Subcutaneous abdominal adipose tissue (tissue), 5 donors: ENCODE results near the gene RBL1.
"Not testable (repeated sequence)": the region's sequence is repeated elsewhere in the genome, so short reads cannot be mapped to it uniquely, and the experiment has no call there.

Source experiments
- H3K27ac ChIP-seq: one replicate; pipeline ENCODE4 v1.7.0; 2013; ENCODE audit warnings: low read depth, mild to moderate bottlenecking, inconsistent platforms, low read length, moderate library complexity
- H3K27me3 ChIP-seq, 5 donors: one replicate each; pipeline ENCODE4 v1.7.0; 2013; ENCODE audit warnings: low read length in 5 of 5, inconsistent platforms in 1 of 5; ENCODE audit not compliant: control insufficient read depth in 5 of 5, insufficient read depth in 4 of 5
- H3K36me3 ChIP-seq, 5 donors: one replicate each; pipeline ENCODE4 v1.7.0; 2013; ENCODE audit warnings: low read length in 5 of 5; ENCODE audit not compliant: control insufficient read depth in 5 of 5, insufficient read depth in 5 of 5
- H3K4me1 ChIP-seq, 5 donors: one replicate each; pipeline ENCODE4 v1.7.0; 2013; ENCODE audit warnings: low read length in 5 of 5, mild to moderate bottlenecking in 3 of 5, moderate library complexity in 1 of 5; ENCODE audit not compliant: control insufficient read depth in 5 of 5, insufficient read depth in 5 of 5
- H3K4me3 ChIP-seq, 5 donors: one replicate each; pipeline ENCODE4 v1.7.0; 2013; ENCODE audit warnings: low read length in 5 of 5, low read depth in 1 of 5
- H3K9ac ChIP-seq, 5 donors: one replicate each; pipeline ENCODE4 v1.7.0; 2013; ENCODE audit warnings: low read length in 5 of 5, mild to moderate bottlenecking in 4 of 5, moderate library complexity in 3 of 5
- H3K9me3 ChIP-seq, 5 donors: one replicate each; pipeline ENCODE4 v1.7.0; 2013; ENCODE audit warnings: low read length in 5 of 5; ENCODE audit not compliant: control insufficient read depth in 5 of 5
- donor health status: healthy.
- donor health status: healthy.
- donor health status: healthy.
- donor health status: healthy.
- donor health status: healthy.

The RBL1 gene

DNA sequence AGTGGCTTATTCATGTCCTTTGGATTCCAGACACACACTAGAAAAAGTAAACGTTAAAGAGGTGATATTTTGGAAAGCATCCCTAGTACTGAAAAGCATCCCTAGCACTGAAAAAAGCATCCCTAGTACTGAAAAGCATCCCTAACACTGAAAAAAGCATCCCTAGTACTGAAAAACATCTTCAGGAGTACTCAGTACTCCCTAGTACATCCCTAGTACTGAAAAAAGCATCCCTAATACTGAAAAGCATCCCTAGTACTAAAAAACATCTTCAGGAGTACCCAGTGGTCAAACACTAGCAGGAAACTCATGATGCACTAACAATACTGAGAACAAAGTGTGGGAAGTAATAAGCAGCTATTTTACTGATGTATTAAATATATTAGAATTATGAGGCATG, 98.7 kb downstream of the RBL1 start:
- Histone ChIP-seq H3K4me1 (no peaks in the 10 kb centered on the region), H3K36me3 (peaks cover 0 to 4% (median 0%) of the 10 kb centered on the region in 5 donors), H3K9me3 (peaks cover 0 to 7% (median 0%) of the 10 kb centered on the region in 5 donors), H3K4me3 (no peak overlapping the region), H3K27ac (no peak overlapping the region), H3K27me3 (no peaks in the 10 kb centered on the region), H3K9ac (no peak overlapping the region)

DNA sequence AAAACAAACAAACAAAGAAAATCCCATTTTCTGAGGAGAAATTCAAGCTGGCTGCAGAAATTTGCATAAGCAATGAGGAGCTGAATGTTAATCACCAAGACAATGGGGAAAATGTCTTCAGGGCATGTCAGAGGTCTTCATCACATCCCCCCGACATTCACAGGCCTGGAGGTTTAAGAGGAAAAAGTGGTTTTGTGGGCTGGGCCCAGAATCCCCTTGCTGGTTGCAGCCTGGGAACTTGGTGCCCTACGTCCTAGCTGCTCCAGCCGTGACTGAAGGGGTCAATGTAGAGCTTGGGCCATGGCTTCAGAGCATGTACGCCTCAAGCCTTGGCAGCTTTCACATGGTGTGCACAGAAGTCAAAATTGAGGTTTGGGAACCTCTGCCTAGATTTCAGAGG, 101.6 kb downstream of the RBL1 start:
- not testable (repeated sequence) for H3K36me3 ChIP-seq

GRCh38 chr20:36992802-36993334, 102.9 kb downstream of the RBL1 start:
- no peak overlapping the region for H3K4me3 ChIP-seq
- H3K27ac ChIP-seq: no peak overlapping the region
- peaks cover 0 to 7% (median 0%) of the 10 kb centered on the region in 5 donors for H3K9me3 ChIP-seq
- no peaks in the 10 kb centered on the region for H3K27me3 ChIP-seq
- H3K9ac ChIP-seq: no peak overlapping the region
- H3K4me1 ChIP-seq: peaks cover 0 to 12% (median 0%) of the 10 kb centered on the region in 5 donors
- H3K36me3 ChIP-seq: no peaks in the 10 kb centered on the region

More for the DNA sequence above, 101.6 kb downstream of the RBL1 start:
- not testable (repeated sequence) for H3K9ac ChIP-seq, H3K4me1 ChIP-seq, H3K27ac ChIP-seq, H3K9me3 ChIP-seq, H3K27me3 ChIP-seq, H3K4me3 ChIP-seq

- peaks cover 0 to 7% (median 0%) of the 10 kb centered on the region in 5 donors for H3K9me3 ChIP-seq
- H3K9ac ChIP-seq: no peak overlapping the region
- H3K27me3 ChIP-seq: no peaks in the 10 kb centered on the region
- H3K4me1 ChIP-seq: peaks cover 0 to 12% (median 0%) of the 10 kb centered on the region in 5 donors
- no peak overlapping the region for H3K4me3 ChIP-seq
- H3K27ac ChIP-seq: no peak overlapping the region
- H3K36me3 ChIP-seq: no peaks in the 10 kb centered on the region
These were observed 104.1 kb downstream of the RBL1 start for GRCh38 chr20:36991703-36992102.

DNA sequence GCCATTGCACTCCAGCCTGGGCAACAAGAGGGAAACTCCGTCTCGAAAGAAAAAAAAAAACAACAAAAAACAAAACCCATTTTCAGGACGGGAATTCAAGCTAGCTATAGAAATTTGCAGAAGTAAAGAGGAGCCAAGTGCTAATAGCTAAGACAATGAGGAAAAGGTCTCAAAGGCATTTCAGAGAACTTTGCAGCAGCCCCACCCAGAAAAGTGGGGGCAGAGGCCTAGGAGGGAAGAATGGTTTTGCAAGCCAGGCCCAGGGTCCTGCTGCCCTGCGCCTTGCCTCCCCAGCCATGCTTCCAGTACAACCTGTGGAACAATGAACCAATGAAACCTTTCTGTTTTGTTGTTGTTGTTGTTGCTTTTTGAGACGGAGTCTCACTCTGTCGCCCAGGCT, 106.0 kb downstream of the RBL1 start:
- no peaks in the 10 kb centered on the region for H3K36me3 ChIP-seq
- no peak overlapping the region for H3K9ac ChIP-seq
- H3K9me3 ChIP-seq: peaks cover 0 to 7% (median 0%) of the 10 kb centered on the region in 5 donors
- H3K4me3 ChIP-seq: no peak overlapping the region
- peaks cover 0 to 12% (median 0%) of the 10 kb centered on the region in 5 donors for H3K4me1 ChIP-seq
- no peak overlapping the region for H3K27ac ChIP-seq
- no peaks in the 10 kb centered on the region for H3K27me3 ChIP-seq

DNA sequence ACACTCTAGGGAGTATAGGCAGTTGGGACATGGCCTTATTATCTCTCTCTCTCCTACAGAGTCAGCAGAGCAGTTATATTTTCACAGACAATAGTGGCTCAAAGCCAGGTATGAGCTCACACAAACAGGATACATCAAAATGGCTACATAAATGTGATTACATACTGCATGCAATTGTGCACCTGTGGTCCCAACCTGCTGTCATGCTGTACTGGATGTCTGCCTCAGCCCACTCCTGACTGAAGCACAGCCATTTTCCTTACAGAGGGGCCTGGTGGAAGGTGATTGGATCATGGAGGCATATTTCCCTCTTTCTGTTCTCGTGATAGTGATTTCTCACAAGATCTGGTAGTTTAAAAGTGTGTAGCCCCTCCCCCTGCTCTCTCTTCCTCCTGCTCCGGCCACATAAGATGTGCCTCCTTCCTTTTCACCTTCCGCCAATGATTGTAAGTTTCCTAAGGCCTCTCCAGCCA, 107.3 kb downstream of the RBL1 start:
- H3K27me3 ChIP-seq: no peaks in the 10 kb centered on the region
- H3K27ac ChIP-seq: no peak overlapping the region
- H3K9me3 ChIP-seq: peaks cover 0 to 7% (median 0%) of the 10 kb centered on the region in 5 donors
- H3K4me3 ChIP-seq: no peak overlapping the region
- no peak overlapping the region for H3K9ac ChIP-seq
- H3K36me3 ChIP-seq: no peaks in the 10 kb centered on the region
- peaks cover 0 to 12% (median 0%) of the 10 kb centered on the region in 5 donors for H3K4me1 ChIP-seq

GRCh38 chr20:36984257-36984638, 111.5 kb downstream of the RBL1 start:
- H3K9ac ChIP-seq: no peak overlapping the region
- H3K4me3 ChIP-seq: no peak overlapping the region
- H3K4me1 ChIP-seq: peaks cover 0 to 7% (median 0%) of the 10 kb centered on the region in 5 donors
- no peak overlapping the region for H3K27ac ChIP-seq
- no peaks in the 10 kb centered on the region for H3K9me3 ChIP-seq
- H3K27me3 ChIP-seq: no peaks in the 10 kb centered on the region
- no peaks in the 10 kb centered on the region for H3K36me3 ChIP-seq

DNA sequence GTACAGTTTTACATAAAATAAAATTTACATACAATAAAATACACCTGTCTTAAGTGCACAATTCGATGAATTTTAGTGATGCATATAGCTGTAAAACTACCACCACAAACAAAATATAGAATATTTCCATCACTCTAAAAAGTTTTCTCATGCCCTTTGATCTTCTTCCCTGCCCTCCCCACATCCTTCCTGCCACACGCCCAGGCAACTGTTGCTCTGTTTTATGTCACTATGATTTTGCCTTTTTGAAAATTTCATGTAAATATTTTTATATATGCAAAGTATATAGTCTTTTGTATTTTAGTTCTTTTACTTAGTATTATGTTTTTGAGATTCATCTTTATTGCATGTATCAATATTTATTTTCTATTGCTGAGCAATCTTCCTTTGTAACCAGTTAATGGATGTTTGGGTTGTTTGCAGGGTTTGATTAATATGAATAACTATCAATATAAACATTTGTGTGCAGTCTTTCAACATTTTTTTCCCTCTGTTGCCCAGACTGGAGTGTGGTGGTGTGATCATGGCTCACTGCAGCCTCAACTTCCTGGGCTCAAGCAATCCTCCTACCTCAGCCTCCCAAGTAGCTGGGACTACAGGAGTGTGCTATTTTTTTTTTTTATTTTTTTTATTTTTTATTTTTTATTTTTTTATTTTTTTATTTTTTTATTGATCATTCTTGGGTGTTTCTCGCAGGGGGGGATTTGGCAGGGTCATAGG, 120.5 kb downstream of the RBL1 start:
- no peak overlapping the region for H3K27ac ChIP-seq
- H3K4me1 ChIP-seq: no peaks in the 10 kb centered on the region

GRCh38 chr20:36974660-36975059, 121.1 kb downstream of the RBL1 start:
- Histone ChIP-seq H3K4me3 (no peak overlapping the region), H3K9me3 (no peaks in the 10 kb centered on the region), H3K4me1 (peaks cover under 1 to 4% (median 2%) of the 10 kb centered on the region in 5 donors), H3K36me3 (no peaks in the 10 kb centered on the region), H3K27ac (no peak overlapping the region), H3K27me3 (no peaks in the 10 kb centered on the region), H3K9ac (no peak overlapping the region)

More for the DNA sequence above, 120.5 kb downstream of the RBL1 start:
- Histone ChIP-seq H3K9me3 (no peaks in the 10 kb centered on the region), H3K4me3 (no peak overlapping the region), H3K27me3 (no peaks in the 10 kb centered on the region), H3K9ac (no peak overlapping the region), H3K36me3 (no peaks in the 10 kb centered on the region)

DNA sequence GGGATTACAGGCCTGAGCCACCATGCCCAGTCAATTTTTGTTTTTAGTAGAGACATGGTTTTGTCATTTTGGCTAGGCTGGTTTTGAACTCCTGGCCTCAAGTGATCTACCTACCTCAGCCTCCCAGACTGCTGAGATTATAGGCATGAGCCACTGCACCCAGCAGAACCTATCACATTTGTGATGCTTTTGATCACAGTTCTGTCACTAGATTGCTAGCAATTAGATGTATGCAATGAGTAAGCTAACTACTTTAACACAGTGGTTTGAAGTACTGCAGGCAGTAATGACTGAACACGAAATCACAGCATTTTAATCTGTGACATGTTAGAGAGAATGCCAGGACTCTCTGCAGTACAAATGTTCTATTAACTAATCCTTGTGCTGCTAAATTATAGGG, 124.7 kb downstream of the RBL1 start:
- Histone ChIP-seq H3K9me3 (no peaks in the 10 kb centered on the region), H3K4me3 (no peak overlapping the region), H3K27ac (no peak overlapping the region), H3K27me3 (no peaks in the 10 kb centered on the region), H3K36me3 (no peaks in the 10 kb centered on the region), H3K9ac (no peak overlapping the region), H3K4me1 (peaks cover 2 to 10% (median 8%) of the 10 kb centered on the region in 5 donors)
